CD4-positive, alpha-beta T cell treated with Interferon alpha-2 for 1 hour (primary cell): ENCODE measurements around the gene DLEU7.

Experiments used
- DNase-seq, 2 donors: peaks; one replicate each; pipeline ENCODE4 v3.0.0-alpha.2; 2020 to 2022

The DLEU7 gene

DNA sequence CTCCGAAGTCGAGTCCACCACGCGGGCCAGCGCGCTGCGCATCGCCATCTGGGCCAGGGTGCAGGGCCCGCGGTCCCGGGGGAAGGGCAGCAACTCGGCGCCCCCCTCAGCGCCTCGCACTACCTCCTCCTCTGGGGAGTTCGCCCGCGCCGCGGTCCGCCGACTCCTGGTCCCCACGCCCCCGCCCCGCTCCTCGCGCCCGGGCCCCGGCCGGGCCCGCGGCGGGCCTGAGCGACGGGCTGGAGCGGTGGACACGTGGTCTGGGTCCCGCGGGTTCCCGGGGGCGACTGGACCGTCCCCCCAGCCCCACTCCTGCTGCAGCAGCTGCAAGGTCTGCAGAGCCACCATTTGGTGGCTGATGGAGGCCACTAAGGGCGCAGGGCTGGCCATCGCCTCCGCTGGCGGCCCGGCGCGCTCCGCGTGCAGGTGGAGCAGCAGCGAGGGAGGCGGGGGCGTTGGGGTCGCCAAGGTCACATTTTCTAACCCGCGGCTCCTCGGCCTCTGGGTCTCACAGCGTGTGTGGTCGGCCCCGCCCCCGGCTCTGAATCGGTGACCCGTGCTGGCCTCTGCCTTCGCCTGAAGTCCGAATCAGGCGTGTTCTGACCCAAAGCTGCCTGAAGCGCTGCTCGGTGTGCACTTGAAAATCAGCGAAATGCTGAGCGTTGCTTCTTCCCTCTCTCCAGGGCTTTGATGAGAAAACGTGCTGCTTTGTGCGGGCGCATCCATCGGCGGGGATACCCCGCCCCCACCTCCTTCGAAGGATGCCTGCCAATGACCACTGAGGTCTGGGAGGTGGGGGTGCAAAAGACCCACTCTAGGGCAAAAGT, at the start of gene DLEU7:
Gene DLEU7, minus strand, starts transcription at position 436 of the 827 bp plus-strand sequence. Its CDS starts 46 bp downstream, at position 390.
- no peak for DNase-seq

DNA sequence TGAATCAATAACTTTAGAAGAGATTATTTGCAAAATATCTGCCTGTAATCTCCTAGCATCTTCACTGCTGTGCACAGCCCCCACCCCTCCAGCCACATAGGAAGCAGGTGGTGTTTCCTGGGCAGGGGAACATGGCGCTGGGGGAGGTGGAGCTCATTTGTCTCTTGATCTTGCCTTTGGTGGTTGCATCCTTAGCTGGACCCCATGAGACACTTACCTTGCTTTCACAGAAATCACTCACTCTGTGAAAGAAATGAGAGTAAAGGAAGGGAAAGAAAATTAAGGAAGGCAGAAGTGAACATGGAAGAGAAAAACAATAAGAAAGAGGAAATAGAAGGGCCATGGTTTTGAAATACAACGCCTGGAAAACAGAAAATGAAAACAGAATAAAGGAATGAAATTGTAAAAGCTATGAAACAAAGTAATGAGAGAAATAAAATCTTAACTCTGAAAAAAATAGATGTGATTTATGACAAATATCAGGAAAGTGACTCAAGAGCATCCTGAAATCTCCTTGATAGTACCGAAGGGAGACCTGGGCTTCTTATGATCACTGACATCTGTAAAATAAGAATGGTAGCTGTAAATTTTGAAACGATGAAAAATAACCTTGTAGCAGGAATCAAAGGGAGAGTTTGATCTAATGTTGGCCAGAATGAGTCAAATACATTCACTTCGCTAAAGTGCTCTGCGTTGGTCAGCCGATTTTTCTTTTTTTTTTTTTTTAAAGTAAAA, 48.9 kb upstream of the DLEU7 start:
- peak; percentile 54 to 68 for DNase-seq

DNA sequence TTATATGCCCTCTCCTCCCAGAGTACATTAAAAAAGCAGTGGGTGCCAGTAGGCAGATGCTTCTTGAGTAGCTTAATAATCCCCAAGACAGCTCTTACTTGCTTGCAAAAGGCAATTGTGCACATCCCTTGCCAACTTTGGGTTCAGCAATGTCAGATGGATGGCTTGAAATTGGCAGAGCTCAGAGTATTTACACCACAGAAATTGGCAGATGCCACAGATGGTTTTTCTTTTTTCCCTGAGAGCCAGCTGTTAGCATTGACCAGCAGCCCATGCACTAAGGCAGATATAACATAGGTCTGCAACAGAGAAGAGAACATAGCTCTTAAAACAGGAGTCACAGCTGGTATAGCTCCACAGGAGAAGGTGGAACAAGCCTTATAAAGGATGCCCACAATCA, 47.7 kb upstream of the DLEU7 start:
- no peak for DNase-seq

DNA sequence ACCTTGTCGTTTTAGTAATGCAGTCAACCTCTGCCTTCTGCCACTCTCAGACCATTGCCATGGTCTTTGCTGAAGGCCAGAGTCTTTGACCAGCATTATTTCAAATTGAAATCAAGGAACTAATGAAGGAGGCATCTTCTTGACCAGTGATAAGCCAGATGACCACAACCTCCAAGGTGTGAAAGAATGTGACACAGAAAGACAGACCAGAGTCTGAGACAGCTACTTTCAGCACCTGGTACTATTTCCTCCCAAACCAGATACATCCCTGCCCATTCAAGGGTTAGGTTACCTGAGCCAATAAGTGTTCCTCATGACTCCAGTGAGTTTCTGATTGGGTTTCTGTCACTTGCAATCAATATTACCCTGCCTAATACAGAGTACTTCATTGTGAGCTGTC, 45.8 kb upstream of the DLEU7 start:
- DNase-seq: no peak

DNA sequence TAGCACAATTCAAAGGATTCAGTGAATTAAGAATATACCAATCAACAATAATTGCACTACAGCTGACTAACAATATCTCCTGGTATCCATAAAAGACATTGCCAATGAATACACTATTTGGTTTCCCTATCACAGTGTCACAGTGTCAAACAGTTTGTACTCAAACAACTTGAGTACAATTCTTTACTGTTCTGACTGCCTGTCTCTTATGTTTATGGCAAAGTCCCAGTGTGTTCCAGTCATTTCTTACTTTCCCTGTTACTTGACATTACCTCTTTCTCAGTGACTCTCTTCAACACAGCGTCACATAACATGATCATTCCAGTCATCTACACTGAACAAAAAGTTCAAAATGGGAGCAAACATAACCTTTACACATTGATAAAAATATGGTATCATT, 44.9 kb upstream of the DLEU7 start:
- DNase-seq: no peak

DNA sequence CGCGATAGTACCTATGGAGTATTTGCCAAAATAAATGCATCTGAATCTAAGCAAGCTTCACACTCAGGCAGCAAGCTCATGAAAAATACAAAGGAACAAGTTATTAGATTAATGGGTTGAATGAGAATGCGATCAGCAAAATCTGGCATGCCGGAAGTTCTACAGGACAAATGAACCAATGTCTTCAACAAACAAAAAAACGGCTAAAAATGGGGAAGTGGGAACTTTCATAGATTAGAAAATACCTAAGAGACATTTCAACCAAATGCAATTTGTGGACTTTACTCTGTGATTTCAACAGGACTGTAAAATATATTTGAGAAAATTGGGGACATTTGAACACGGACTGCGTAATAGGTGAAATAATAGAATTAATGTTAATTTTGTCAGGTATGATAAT, 43.7 kb upstream of the DLEU7 start:
- no peak for DNase-seq

DNA sequence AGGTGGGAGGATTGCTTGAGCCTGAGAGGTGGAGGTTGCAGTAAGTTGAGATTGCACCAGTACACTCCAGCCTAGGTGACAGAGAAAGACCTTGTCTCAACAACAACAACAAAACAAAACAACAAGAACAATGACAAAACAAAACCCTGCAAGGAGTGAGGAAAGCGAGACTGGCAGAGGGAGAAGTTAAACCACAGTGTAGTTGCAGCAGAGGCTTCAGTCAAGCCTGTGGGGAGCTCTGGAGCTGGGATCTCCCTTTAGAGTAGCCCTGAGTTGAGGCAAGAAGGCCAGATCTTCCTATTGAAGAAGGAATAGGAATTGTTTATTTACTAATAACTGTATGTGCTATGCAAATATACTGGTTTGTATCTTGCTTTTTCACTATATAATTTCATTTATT, 40.8 kb upstream of the DLEU7 start:
- no peak for DNase-seq

DNA sequence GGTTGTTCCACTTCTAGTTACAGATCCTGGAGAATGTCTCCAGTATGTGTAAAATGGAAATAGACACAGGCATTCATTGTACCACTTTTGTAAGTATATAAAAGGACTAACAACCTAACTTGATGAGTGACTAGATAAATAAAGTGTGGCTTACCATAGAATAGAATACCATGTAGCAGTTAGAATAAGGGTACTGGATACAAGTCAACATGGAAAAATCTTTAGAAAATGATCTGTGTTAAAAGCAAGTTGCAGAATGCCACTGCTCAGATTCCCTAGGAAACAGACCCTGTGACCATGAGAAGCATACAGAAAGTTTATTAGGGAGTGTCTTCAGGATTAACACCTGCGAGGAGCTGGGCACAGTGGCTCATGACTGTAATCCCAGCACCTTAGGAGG, 40.2 kb upstream of the DLEU7 start:
- no peak for DNase-seq

DNA sequence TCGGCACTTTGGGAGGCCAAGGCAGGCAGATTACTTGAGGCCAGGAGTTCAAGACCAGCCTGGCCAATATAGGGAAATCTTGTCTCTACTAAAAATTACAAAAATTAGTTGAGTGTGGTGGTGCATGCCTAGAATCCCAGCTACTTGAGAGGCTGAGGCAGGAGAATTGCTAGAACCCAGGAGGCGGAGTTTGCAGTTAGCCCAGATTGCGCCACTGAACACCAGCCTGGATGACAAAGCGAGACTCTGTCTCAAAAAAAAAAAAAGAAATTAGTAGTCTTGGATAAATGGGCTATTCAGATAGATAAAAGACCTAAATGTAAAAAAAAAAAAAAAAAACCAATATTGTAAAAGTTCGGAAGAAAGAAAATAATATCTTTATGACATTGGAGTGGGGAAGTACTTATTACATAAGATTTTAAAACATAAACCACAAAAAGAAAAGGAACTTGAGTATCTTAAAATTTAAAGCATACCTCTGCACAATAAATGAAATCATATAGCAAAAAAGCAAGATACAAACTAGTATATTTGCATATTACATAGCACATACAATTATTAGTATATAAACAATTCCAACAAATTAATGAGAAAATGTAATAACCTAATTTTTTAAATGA, 39.4 kb upstream of the DLEU7 start:
- no peak for DNase-seq

DNA sequence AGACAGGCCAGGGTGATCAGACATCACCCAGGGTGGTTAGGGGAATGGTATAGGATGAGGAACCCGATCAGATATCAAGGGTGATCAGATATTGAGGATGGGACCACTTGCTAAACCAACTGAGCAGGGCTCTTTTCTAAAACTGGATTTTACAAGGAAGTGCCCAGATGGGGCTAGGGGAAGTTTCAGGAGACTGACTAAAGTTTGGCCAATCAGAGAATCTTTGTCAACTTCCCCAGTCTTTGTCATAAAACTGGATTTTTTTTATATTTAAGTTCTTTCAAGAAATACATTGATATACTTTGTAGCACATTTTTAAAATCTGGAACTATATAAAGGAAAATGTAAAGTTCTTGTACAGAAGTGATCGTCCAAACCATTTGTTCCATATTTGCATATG, 30.5 kb upstream of the DLEU7 start:
- DNase-seq: no peak

DNA sequence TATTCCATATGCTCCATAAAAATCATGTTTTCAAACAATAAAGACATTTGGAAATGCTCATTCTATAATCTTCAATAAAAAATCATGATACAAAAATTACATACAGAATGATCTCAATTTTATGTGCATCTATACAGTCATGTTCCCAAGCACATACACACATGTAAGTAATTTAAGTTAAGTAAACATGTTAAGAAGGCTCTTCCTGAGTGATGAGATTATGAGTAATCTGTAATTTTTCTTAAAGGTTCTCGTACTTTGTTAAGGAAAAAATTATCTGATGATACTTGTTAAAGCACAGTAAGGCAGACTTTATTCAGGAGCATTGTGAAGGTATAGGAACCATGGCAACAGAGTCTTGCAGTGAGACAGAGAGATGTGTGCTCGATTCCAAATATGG, 30.0 kb upstream of the DLEU7 start:
- DNase-seq: no peak

DNA sequence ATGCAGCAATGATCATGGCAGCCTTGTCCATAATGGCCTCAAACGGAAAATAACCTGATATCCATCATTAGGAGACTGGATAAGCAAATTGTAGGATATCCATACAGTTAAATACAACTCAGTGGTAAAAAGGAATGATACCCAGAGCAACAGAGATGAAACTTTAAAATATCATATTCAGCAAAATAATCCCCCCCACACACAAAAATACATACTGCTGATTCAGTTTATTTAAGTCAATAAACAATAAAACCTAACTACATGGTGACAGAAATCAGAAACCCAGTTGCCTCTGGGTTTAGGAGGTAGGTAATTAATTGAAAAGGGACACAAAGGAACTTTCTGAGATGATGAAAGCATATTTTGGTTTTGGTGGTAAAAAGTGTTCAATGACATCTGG, 27.9 kb upstream of the DLEU7 start:
- no peak for DNase-seq

DNA sequence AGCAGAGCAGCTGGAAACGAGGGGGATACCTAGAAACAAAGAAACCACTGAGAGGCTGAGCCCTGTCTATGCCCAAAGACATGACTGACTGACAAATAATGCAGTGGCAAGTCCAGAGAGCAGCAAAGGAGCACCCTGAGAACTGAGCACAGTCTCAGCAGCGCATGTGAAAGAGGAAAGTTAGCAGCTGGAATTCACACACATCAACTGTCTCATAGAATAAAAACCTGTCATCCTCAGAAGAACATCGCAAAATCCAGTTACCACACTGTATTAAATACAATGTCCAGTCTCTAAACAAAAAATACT, 24.1 kb upstream of the DLEU7 start:
- DNase-seq: no peak

DNA sequence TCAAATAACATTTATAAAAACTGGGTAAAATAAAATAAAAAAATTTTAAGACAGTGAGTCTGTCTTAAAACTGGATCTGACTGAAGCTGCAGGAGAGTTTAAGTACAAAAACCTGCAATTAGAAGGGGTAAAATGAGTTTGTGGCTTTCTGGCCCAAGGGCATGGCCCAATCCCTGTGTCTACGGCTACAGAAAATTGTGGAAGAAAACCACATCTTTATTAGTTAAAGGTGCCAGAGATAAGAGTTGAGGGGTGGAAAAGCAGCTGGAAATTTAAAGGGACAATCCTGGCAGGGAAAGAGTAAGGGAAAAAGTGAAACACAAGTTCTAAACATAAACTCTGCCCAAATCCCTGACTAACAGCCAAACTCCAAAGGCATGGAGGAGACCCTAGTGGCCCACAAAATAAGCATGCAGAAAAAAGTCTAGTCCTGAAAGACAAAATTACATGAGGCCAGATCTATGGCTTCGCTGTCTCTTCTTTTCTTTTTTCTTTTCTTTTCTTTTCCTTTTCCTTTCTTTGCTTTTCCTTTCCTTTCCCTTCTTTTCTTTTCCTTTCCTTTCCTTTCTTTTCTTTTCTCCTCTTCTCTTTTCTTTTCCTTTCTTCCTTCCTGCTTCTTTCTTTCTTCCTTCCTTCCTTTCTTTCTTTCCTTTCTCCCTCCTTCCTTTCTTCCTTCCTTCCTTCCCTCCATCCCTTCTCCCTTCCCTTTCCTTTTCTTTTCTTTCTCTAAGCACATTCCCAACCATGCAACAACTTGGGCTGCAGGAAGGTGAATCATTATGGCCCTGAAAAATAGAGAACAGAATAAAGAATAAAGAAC, 23.5 kb upstream of the DLEU7 start:
- DNase-seq: no peak

DNA sequence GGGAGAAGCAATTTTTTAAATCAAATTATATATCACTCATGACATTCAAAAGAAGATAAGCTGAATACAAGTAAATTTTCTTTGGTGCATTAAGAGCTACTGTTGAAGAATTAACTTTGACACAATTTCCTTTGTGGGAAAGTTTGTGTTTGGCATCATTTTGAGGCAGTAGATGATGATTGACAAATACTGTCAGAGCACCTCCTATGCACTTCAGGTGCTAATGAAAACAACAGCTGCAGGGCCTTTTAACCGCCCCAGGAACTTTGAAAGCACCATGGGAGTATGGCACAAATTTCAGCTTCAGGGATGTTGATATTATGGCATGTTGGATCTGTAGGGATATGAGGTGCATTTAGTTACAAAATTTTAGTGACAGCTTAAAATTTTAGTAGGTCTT, 21.0 kb upstream of the DLEU7 start:
- no peak for DNase-seq

DNA sequence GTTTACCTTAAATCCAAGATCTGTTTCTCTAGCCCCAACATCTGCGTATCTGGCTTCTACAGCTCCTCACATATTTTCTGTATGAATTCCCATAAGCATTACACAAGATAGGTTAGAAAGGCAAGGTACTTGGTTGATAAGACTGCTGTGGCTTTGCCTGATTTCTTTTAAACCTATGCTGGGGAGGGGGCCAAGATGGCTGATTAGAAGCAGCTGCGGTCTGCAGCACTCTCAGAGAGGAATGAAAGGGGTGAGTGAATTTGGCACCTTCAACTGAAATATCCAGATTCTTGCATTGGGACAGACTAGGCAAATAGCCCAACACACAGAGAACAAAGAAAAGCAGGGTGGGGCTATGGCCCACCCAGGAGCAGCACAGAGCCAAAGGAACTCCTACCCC, 12.2 kb upstream of the DLEU7 start:
- DNase-seq: no peak

DNA sequence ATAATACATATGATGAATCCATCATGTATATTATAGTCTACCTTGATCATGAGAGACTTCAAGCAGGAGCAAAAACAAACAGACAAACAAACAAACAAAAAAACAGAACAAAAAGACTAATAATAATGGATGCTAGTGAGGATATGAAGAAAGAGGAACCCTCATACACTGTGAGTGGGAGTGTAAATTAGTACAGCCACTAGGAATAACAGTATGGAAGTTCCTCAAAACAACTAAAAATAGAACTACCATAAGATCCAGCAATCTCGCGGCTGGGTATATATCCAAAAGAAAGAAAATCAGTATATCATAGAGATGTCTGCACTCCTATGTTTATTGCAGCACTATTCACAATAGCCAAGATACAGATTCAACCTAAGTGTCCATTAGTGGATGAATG, 7.0 kb upstream of the DLEU7 start:
- DNase-seq: no peak

DNA sequence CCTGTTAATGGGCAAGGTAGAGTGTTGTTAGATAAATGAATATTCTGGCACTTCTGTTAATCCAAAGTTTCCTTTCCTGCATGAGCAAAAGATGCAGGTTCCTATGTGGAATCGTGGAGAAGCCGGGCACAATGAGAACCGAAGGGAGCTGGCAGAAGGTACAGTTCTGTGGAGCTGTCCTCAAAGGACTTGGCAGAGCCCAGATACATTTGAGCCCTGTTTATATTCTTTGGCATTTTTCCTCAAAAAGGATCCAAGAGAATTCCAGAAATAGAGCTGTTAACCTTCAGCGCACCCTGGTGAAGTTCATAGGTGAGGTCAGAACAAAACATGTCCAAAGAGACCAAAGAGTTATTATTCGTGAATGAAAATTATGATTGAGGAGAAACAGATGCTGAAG, 4.0 kb upstream of the DLEU7 start:
- DNase-seq: no peak

DNA sequence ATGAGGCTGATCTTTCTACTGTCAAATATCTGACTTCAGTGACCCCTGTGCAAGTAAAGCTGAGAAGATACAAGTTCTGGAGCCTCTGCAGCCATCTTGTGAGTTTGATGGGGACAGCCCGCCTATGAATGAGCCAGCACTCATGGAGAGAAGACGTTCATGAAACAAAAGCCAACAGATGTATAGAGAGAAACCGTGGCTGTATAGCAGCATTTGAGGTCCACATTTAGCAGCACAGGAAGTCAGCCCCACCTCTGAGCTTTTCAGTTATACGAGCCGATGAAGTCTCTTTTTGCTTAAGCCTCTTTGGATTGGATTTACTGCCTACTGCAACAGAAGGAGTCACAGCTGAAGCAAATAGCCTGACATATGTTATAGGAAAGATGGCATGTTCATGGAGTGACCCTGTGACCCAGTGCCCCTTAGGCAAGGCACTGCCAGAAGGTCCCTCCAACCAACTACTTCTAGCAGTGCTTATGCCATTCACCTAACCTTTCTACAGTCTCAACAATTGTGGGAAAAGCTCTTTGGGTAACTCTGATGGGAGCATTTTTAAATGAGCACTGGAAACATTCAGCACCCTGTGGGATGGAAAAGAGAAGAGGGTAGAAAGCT, 3.5 kb upstream of the DLEU7 start:
- no peak for DNase-seq

DNA sequence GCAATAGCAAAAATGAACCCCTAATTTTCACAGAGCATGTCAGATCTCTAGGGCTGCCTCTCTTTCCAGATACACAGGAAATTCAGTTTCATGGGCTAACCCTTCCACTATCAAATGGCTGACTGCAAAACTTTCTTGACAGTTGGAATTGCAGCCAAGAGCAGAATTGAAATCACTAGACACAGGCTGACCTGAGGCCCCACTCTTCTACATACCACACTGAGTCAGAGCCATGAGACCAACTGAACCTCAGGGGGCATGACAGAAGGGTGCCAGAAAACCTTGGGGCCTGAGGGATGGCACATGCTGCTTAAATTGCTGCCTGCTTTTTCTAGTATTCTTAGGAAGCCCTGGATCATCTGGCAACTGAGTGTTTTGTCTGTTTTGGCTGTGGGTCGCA, 1.7 kb upstream of the DLEU7 start:
- no peak for DNase-seq

DNA sequence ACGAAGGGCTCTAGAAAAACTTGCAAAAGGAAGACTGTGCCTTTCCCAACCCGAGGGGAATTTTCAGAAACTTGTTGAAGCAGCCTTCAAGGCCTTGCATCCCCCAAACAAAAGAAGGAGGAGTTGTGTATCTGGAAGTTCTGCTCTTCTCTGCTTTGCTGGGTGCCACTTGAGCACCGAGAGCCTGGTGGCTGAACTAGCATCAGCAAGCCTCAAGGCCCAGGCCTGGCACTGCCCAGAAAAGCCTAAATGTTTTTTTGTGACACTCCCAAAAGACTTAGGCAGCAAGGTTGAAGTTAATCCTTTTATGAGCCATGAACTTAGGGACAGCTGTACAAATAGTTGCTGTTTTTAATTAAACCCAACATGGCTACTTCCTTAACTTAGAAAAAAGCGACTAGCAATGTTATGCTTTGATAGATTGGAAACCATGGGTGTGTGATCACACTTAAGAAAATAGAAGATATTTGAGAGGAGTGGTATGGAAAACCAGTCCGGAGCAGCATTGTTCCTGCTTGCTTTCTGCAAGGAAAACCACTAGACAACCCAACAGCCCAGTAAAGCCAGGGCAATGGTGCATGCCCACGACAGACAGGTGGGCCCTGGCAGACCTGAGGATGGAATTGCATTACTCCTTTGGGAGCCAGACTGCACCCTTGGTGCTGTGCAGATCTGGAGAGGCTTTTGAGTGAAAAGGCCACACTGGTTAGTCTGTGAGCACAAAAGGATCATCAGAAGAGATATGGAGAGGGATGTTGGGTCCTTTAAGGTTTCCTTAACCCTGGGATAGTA, 788 bp upstream of the DLEU7 start:
- DNase-seq: no peak

DNA sequence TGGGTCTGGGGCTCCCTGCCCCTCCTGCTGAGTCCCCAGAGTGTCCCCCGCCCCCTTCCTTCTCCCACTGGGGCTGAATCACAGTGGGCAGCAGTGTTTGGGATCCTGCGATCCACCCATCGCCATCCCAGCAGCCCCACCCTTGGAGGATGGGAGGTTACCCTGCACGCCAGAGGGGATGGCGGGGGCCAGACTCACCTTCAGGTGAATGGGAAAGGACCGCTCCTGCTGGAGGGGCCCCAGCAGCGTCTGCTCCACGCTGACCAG, 569 bp downstream of the DLEU7 start:
- no peak for DNase-seq
